NCI-H460 (cell line): Measurements from ENCODE around the gene AGPAT3. TPM values are rescaled to one million over a fixed set of nuclear protein-coding genes. Genes with fewer than 3 reads are reported as not detected.

ENCODE experiments used
- DNase-seq: peaks from one replicate; pipeline ENCODE4 v3.0.0-alpha.2; 2016; ENCODE audit warnings: low read depth; ENCODE audit errors: extremely low read depth
- total RNA-seq: library from RNA; depleted of rRNA; stranded (reverse); fragments of >200 nt; shearing (Covaris generic); gene quantifications from 2 replicates; pipeline ENCODE4 v1.2.3, GENCODE V29; 2014

Gene AGPAT3
- total RNA-seq, 1 experiment from 2014 or later: 27.5 TPM

DNA sequence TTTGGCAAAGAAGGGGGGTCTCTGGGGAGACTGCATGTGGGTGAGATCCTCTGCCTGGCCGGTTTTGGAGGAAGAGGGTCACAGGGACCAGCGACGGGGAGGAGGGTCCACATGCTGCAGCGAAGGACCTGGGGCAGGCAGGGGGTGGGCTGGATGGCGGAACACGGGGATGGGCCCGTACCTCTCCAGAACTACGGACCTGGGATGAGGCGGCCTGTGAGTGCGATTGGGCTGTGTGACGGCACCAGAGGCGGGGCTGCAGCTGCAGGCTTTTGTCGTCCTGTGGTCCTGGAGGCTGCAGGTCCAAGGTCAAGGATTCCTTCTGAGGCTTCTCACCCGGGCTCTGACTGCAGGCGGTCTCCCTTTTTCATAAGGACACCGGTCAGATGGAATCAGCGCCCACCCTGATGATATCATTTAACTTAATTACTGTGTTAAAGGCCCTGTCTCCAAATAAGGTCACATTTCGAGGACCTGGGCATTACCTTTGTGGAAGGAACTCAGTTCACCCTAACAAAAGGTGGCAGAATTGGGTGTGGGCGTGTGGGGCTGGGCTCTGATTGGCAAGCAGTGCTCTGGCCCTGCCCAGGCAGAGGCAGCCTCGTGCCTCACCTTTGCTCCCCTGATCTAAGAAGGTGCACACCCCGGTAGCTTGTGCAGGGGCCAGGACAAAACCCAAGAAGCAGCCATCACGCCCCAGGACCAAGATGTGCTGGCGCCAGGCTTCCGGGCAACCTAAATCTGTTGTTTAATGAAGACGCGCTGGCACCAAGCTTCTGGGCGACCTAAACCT, 87.1 kb downstream of the AGPAT3 start:
- DNase-seq: no peak

DNA sequence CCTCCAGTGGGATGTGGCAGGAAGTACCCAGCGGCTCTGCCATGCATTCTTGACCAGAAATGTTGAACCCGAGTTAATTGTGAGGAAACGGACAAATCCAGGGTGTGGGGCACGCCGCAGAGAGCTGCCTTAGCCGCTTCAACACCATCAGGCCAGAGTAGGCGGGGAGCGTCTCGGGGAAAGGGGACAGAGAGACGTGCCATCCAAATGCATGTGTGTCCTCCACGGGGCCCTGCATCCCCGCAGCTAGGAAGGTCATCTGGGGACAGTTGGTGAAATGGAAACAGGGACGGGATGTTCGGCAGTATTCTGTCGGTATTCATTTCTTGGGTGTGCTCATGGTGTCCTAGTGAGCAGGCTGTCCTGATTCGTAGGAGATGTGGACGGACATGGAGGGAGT, 88.0 kb downstream of the AGPAT3 start:
- no peak for DNase-seq

- DNase-seq: no peak
Measured at GRCh38 chr21:43954042-43954441, 89.0 kb downstream of the AGPAT3 start.

GRCh38 chr21:43954896-43955295, 89.9 kb downstream of the AGPAT3 start:
- no peak for DNase-seq

GRCh38 chr21:43956019-43956669, 91.1 kb downstream of the AGPAT3 start:
- DNase-seq: no peak

DNA sequence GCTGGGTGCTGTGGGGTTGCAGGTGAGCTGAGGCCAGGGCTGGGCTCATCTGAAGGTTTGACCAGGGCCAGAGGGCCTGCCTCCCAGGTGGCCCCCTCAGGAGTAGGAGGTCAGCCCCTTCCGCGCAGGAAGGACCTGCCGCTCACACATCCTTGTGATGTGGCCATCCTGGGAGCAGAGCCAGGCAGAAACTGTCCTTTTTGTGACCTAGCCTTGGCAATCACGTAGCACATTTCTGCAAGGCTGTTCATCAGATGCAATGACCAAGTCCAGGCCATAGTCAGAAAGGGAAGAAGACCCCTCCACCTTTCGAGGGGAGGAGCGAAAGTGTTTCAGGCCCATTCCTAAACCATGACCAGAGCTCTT, 91.6 kb downstream of the AGPAT3 start:
- DNase-seq: no peak

- no peak for DNase-seq
Measured at GRCh38 chr21:43957128-43957571, 92.1 kb downstream of the AGPAT3 start.

GRCh38 chr21:43957611-43958362, 92.8 kb downstream of the AGPAT3 start:
- no peak for DNase-seq

DNA sequence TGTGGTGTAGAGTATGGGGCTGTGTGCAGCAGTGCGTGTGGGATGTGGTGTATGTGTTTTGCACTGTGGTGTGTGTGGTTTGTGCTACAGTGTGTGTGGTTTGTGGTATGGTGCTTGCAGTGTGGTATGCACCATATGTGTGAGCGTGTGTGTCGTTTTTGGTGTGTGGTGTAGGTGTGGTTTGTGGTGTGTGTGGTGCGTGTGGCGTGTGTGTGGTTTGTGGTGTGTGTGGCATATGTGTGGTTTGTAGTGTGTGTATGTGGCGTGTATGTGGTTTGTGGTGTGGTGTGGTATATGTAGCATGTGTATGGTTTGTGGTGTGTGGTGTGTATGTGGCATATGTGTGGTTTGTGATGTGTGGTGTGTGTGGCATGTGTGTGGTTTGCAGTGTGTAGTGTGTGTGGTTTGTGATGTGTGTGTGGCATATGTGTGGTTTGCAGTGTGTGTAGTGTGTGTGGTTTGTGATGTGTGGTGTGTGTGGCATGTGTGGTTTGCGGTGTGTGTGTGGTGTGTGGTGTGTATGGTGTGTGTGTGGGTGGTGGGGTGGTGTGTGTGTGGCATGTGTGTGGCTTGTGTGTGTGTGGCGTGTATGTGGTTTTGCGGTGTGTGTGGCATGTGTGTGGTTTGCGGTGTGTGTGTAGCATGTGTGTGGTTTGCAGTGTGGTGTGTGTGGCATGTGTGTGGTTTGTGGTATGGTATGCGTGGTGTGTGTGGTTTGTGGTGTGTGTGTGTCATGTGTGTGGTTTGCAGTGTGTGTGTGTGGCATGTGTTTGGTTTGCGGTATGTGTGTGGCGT, 93.5 kb downstream of the AGPAT3 start:
- no peak for DNase-seq

GRCh38 chr21:43959231-43960116, 94.5 kb downstream of the AGPAT3 start:
- no peak for DNase-seq

DNA sequence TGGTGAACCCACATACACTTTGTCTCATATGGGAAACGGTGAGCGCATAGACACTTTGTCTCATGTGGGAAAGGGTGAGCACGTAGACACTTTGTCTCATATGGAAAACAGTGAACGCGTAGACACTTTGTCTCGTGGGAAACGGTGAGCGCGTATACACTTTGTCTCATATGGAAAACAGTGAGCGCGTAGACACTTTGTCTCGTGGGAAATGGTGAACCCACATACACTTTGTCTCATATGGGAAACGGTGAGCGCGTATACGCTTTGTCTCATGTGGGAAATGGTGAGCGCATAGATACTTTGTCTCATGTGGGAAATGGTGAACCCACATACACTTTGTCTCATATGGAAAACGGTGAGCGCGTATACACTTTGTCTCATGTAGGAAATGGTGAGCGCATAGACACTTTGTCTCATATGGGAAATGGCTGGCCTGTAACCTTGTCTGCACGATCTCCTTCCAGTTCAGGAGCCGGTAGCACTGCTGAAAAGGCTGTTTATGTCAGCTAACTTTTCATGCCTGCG, 96.4 kb downstream of the AGPAT3 start:
- no peak for DNase-seq

DNA sequence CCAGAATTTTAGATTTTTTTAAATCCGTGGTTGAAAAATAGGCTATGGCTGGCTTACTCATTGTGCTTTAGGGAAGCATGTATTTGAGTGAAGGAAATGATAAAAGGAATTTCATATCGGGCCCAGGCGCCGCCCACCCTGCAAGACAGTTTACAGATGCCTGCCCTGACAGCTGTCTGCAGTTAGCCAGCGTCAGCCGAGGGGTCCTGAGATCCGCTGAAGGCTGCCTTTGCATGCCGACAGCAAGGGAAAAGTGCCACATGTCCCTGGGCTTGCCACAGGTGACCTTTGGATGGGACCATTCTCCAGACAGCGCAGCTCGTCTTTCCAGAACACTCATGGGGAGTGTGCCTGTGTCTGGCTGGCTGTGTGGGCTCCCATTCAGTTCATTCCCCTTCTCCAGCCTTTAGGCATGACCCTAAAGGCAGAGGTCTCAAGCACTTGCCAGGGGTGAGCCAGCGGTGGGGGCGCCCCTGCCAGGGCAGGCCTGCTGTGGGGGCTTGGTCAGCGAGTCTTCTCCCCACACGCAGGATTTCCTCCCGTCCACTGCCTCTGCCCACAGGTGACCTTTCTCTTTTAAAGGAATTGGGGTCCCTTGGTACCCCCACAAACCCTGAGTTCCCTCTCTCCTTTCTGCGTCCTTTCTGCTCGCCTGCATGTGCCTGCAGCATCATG, 101.0 kb downstream of the AGPAT3 start:
- no peak for DNase-seq

GRCh38 chr21:43966946-43967512, 102.0 kb downstream of the AGPAT3 start:
- no peak for DNase-seq

DNA sequence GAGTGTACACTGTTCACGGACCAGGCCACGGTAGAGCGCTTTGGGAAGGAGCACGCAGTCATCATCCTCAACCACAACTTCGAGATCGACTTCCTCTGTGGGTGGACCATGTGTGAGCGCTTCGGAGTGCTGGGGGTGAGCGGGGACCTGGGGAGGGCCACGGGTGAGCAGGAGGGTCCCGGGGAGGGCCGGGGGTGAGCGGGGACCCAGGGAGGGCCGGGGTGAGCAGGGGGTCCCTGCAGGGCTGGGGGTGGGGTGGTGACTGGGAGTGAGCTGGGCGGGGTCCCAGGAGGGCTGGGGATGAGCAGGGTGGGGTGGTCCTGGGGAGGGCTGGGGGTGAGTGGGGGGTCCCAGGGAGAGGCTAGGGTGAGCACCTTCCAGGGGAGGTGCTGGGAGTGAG, 103.0 kb downstream of the AGPAT3 start:
- no peak for DNase-seq

DNA sequence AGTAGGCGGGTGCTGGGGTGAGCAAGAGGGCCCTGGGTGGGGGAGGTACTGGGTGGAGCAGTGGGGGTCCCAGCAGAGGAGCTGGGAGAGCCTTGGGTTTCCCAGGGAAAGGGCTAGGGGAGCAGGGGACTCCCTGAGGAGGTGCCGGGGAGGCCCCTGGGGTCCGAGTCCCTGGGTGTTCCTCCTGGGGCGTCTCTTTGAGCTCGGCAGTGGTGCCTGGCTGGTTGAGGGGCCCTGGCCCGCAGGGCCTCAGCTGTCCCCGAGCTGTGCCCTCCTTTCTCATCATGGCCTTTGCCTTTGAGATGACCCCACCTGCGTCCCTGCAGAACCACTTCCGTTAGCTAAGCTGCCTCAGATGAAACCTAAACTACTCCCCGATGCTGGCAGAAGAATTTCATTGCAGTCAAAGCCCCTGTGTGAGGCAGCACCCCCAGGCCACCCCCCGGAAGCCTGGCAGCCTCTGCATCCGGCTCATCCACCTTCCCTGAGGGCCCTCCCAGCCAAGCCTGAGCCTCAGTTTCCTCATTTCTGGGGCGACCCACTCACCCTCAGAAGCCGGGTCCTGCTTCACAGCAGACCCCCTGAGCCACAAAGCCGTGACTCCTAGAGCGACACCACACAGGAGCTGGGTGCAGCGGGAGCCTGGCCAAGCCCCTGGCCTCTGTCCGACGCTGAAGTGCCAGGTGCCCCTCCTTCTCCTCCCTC, 103.5 kb downstream of the AGPAT3 start:
- no peak for DNase-seq

GRCh38 chr21:43969115-43969444, 104.1 kb downstream of the AGPAT3 start:
- DNase-seq: no peak

- no peak for DNase-seq
Measured at GRCh38 chr21:43970551-43970950, 105.5 kb downstream of the AGPAT3 start.
